Superior temporal gyrus (tissue), 1 donor: ENCODE results near the gene PRPSAP2.

Source experiments
- DNase-seq: peaks from one replicate; pipeline ENCODE4 v3.0.0-alpha.2; 2016; ENCODE audit errors: extremely low spot score

The PRPSAP2 gene

DNA sequence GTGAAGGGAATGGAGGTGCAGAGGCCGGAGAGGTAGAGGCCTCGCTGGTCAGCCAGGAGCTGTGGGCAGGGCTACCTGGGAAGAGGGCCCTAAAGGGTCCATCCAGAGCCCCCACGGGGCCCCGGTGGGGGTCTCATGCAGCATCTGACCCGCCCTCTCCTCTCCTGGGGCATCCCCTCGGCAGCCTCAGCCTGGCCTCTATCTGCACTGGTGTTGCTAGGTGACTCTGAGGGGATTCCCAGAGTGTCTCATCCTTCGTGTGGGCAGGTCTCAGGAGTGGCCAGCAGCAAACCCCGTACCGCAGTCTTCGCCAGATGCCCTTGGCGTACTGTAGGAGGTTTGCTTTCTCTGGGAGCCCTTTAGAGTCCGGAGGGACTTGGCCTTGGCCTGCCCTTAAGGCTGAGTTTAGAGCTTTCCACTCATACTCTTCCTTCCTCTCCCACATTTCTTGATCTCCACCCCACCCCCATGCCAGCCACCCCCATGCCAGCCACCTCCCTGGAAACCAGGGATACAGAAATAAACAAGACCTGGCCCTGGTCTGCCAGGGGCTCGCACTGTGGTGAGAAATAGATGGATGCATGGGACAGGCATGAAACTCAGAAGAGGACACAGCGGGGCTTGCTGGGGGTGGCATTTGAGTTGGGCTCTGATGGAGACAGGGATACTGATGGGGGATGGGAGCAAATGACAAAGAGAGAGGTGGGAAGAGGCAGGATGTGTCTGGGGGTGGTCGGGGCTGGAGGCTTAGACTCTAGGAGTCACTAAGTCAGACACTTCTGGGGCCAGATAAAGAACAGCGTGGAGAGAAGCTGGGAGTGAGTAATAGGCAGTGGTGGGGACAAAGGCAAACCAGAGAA, 103.9 kb downstream of the PRPSAP2 start:
- no peak for DNase-seq

DNA sequence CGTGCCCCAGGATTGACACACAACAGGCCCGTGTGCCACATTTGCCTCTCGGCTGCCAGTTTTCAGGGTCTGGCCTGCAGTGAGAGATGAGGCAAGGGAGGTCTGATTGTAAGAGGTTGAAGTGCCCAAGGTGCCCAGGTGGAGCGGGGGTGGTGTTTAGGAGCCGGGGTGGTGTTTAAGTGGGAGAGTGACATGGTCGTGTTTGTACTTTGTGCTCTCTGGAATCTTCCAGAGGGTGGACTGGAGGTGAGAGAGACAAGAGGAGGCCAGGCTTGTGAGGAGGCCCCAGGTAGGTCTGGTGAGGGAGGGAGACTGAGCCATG, 104.5 kb downstream of the PRPSAP2 start:
- no peak for DNase-seq

DNA sequence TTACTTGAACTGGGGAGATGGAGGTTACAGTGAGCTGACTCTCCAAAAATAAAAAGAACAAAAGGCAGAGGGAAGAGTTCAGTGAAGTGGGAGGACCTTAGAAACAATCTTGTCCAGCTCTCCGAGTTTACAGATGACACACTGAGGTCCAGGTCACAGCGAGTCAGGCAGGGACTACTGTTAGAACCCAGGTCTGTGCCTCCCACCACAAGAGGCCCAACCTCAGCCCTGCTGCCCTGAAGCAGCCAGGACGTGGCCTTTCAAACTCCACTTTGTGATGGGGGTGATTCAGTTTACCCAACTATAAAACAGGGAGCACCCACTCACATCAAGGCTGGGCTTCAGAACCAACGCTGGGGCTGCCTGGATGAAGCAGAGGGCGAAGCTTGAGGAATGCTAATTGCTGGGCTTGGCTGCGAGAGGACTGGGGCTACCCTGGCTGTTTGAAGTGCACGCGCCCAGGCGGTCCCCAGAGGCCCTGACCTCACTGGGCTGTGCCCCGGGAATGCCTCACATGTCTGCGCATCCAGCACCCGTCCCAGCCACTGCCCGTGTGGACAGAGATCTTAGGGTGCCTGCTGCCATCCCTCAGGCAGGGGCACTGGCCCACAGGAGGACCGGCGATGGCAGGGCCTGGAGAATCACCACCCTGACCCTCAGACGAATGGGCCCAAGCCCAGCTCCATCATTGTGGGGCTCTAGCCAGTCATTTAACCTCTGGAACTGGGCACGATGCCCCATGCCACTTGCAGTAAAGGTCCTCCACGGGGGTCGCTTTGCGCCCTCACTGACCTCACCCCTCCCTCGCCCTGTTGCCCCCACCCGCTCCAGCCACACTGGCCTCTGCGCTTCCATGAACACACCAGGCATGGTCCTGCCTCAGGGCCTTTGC, 105.4 kb downstream of the PRPSAP2 start:
- no peak for DNase-seq

DNA sequence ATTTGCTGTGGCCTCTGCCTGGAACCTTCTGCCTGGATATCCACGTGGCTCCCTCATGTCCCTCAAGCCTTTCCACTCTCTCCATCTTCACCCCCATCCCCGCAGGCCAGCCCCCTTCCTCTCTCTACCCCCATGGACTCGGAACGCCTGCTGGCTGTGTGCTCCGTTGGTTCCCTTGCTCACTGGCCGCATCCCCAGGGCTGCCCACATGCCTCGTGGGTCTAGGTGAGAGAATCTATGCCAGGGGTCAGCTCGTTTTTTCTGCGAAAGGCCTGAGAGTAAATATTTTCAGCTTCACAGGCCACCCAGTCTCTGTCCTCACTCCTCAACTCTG, 106.1 kb downstream of the PRPSAP2 start:
- no peak for DNase-seq

DNA sequence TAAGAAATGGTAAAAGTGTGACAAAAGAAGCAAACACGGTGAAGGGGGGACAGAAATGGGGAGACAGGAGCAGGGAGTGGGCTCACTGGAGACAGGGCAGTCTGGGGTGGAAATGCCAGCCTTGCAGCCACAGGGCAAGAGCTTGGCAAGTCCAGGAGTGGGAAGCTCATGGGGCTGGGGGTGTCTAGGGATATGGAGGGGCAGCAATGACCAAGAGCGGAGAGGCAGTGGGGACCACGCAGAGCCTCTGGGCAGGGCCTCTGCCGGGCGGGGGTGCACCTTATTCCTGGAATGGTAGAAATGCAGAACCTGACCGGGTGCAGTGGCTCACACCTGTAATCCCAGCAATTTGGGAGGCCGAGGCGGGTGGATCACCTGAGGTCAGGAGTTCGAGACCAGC, 106.6 kb downstream of the PRPSAP2 start:
- no peak for DNase-seq

DNA sequence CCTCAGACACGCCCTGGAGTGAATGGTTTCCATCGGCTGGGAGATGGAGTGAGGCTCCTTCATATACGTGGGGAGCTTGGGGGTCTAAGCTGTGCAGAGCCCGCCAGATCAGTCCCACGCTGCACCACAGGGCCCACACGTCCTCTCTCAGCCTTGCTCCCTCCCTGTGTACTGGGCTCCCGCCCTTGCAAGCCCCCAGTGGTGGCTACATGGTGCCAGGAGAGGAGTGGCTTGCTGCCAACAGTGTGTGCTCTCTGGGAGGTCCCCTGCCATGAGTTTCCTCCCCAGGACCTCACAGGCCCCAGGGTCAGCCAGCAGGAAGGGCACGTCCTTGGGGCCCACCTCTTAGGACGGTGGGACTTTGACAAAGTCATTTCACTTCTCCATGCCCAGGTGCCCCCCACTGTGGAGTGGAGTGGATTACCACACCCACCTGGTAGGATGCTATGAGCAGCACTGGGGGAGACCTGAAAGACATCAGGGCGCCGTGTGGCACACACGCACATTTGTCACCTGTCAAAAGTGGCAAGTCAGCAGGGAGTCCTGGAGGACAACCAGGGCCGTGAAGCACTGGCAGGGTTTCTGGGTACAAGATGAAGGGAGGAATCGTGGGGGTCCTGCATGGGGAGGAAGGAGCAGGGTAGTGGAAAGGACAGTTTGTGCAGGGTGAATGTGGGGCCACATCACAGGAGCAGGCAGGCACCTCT, 107.8 kb downstream of the PRPSAP2 start:
- no peak for DNase-seq

DNA sequence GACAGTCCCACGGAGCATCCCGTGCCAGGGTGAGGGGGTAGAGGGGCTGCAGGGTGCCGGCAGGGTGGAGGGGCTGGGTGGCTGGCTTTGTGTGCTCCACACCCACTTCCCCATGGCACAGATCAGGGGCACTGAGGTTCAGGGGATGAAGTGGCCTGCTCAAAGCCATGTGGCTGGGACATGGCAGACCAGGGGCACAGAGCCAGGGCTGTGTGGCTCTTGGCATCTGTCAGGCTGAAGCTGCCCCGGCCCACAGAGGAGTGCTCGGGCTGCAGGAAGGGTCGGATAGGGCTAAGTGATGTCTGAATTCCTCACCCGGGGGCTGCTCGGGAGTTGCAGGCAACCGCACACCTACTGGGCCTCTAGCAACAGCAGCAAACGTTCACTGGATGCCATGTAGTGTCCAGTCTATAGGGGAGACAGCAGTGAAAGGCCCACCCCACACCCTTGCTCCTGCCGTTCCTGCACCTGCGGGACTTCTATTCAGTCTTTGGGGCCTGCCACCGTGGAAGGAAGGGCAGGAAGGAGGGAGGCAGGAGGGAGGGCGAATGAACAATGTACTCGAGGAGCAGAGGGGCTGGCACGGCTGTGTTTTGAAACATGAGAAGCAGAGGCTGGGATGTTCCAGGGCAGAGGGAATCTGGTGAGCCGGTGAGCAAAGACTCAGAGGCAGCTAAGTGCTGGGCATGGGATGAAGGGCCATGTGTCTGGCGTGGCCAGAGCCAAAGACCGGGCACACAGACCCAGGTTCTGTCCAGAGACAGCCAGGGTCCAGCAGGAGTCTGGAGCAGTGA, 109.1 kb downstream of the PRPSAP2 start:
- DNase-seq = no peak

DNA sequence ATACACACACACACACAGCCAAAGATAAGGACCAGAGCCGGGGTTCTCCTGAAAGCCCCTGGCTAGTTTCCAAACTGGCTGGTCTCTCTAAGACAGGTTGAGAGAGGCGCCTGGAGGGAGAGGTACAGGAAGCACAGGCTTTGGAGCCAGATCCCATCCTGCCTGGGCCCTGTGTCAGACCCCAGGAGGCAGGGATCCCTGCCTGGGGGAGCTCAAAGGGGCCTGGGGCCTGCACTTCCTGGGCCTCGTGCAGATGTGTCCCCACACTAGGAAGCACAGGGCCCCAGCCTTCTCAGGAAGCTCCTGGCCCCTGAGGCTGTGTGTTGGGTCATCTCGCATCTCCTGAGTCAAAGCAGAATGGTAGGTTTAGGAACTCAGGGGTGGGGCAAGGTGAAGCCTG, 110.0 kb downstream of the PRPSAP2 start:
- no peak for DNase-seq

DNA sequence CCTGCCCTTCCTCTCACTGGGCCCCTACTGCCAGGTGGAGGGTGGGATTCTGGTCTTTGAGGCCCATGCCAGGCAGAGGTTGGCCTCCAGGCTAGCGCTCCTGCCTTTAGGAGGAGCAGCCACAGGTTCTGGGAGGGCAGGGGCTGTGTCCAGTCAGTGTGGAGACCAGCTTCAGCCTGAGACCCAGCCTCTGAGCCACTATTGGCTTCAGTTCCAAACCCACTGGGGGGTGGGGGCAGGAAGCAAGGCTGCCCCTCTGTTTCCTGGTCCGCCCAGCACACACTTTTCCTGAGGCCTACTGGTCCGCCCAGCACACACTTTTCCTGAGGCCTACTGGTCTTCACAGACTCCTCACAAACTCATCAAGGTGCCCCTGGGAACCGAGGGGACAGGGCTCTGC, 110.4 kb downstream of the PRPSAP2 start:
- DNase-seq = no peak

DNA sequence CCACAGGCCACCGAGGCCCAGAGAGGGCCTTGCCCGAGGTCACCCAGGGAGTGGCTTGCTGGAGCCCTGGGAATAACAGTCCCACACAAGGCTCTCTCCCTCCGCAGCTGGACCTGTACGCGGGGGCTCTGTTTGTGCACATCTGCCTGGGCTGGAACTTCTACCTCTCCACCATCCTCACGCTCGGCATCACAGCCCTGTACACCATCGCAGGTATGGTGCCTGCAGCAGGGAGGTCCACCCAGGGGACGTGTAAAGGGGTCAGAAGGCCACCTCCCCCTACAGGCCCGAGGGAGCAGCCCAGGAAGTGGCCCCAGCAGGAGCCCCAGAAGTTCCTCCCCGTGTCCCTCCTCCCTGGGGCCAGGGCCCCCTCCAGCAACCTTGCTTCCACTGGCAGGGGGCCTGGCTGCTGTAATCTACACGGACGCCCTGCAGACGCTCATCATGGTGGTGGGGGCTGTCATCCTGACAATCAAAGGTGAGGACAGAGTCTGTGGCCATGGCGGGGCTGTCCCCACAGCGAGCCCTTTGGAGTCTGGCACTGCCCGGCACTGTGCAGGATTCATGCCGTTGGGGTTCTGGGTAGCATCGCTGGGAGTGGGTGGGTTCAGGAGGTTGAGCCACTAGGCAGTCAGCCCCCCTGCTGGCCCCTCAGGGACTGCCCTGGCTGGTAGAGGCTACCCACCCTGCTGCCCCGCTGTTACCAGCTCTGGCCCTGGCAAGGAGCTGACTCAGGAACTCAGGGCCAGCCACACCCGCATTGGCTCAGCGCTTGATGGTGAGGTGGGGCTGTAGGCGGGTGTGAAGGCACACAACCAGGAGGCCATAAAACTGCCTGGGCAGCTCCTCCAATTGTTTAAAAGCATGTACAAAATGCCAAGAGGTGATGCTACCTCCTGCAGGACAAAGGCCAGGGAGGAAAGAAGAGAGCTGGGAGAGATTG, 111.3 kb downstream of the PRPSAP2 start:
- no peak for DNase-seq

DNA sequence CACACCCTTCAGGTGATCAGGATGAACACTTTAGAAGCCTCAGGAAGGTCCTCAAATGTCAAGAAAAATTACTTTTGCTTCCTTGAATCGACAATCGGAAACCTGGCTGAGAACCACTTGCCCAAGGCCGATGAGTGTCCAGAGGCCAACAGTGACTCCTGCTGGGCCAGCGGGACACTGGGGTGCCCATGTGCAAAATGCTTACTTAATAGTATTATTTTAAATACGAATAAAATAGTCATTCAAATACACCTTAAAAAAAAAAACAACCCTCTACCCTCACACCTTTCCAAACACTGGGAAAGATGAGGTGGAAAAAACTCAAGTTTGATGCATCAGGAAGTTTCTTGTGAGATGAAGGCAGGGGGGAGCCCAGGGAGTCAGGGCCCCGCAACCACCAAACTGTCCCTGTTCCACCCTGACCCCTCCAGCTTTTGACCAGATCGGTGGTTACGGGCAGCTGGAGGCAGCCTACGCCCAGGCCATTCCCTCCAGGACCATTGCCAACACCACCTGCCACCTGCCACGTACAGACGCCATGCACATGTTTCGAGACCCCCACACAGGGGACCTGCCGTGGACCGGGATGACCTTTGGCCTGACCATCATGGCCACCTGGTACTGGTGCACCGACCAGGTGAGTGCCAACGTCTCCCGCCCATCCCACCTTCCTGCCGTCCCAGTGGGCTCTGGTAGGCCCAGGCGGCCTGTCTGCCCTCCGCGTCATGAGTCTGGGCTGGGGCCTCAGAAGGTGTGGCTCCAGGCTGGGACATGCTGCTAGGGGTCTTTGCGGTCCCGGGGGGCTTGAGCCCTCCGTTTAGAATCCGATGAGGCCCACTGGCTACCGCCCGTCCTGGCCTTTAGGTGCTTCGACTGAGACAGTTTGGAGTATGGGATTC, 112.9 kb downstream of the PRPSAP2 start:
- no peak for DNase-seq

DNA sequence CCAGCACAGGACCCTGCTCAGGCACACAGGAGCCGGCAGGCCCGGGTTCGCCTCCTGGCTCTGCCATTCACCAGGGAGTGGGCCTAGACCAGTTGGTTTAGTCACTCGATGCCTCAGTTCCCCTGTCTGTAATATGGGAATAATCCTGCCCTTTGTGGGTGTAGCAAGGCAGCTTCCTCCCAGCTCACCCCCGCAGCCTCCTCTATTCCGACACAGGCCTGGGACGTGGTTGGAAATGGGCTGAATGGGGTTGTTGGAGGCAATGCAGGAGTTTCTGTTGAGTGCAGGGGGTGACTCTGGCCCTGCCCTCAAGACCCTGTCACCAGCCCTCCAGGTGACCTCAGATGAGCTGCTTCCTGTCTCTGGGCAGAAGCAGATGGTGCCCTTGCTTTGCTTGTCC, 113.9 kb downstream of the PRPSAP2 start:
- no peak for DNase-seq

DNA sequence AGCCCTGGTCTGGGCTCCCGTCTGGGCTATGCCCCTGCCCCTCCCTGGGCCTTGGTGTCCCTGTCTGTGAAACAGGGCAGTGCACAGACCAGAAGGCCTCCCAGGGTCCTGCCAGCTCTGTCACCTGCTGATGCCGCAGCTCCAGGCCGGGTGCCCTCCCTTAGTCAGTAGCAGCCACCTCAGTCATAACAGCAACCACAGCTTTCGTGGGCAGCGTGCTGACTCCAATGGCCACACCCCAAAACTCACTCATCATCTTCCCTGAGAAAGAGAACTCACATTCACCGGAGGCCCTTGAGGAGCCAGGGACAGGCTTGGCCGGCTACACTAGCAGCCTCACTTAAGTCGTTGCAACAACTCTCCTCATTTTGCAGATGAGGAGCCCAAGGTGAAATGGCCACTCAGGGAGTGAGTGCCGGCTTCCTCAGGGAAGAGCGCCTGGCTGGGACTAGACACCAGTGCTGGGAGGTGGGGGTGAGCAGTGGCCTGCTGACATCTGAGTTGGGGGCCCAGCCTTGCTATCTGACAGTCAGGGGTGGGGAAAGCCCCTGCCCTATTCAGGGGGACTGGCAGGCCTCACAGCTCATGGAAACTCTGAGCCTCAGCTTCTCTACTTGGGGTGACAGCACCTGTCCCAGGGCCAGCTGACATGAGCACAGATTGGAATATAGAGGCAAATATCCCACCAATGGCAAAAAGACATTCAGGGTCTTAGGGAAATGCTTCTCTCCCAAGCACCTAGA, 116.6 kb downstream of the PRPSAP2 start:
- no peak for DNase-seq

DNA sequence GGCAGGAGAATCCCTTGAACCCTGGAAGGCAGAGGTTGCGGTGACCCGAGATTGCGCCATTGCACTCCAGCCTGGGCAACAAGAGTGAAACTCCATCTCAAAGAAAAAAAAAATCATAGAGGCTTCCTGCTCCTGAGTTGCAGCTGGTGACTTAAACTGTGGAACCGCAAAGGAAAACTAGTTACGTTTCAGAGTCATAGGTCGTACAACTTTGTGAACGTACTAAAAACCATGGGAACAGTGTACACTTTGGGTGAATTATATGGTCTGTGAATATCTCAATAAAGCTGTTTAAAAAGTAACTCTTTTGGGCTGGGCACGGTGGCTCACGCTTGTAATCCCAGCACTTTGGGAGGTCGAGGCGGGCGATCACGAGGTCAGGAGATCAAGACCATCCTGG, 117.7 kb downstream of the PRPSAP2 start:
- no peak for DNase-seq

DNA sequence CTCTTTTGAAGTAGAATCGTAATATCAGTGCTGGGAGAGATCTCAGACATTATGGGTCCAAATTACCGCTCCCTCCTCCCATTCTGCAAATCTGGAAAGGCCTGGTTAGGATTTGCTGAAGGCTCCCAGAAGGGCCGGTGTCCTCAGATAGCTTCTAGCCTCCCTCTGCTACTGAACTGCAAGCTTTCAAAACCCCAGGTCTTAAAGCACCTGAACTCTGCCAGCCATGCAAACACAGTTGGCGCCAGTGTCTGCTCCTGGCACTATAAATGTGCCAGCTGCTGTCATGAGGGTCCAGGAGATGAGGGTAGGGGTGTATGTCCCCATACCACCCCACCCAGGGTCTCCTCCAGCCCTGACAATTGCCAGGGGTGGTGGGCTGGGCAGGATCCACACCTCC, 118.3 kb downstream of the PRPSAP2 start:
- DNase-seq = no peak

DNA sequence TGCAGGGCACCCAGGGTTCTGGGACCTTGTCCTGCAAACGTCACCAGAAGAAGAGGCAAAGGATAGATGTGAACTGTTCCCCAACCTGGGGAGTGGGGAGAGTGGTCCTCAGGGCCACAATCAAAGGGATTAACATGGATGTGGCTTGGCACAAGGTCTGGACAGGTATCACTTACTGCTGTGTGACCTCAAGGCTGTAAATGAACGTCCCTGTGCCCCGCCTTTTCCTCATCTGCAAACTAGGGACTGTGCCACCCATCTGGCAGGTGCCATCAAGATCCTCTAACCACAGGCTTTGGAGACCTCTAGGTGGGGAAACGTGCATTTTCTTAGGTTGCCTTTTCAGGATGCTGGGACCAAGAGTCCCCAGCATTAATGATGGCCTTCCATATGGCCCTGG, 119.1 kb downstream of the PRPSAP2 start:
- DNase-seq = no peak

DNA sequence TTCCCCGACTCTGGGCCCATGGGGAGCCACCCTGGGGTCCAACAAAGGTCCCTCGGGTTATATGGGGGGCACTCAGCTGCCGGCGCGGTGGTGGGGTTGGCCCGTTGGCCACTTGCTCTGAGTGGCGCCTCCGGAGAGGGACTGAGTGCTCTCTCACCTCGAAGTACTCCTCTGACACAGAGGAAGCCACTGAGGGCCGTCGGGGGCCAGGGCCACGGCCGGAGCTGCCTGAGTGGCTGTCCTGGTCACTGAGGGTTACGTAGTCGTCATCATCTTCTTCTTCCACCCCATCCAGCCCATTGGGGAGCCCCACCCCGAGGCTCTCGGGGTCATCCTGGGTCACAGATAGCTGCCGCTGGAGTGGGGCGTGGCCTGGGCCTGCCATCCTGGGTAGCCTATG, 119.7 kb downstream of the PRPSAP2 start:
- no peak for DNase-seq

DNA sequence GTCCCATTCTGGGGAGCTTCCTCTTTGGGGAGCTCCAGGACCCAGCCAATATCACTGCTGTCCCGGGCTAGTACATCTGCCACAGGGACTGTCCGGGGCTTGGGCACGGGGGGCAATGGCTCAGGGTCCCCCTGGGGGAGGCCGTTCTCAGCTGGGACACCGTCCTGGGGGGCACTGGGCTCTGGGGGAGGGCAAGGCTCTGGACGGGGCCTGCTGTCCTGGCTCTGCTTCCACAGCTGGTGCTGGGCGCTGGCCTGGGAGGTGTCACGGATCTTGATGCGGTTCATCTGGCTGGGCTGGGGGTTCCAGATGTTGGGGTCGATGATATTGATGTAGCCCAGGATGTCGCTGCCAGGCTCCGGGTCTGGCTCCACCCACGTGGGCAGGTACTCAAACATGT, 120.1 kb downstream of the PRPSAP2 start:
- DNase-seq = no peak

DNA sequence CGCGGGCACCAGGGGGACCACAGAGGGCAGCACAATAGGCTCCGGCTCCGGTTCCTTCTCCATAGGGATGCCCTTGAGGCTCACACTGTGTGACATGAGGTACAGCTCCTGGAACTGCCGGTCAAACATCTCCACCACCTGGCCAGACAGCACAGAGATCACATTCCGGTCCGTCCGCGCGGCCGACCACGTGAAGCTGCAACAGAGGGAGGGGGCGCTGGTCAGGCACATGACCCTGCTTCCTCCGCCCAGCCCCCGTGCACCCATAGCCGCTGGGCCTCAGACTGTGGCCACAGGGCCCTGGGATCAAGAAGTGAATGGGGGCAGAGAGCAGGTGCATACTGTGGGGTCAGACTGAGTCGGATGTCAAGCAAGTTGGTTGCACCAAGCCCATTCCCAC, 120.7 kb downstream of the PRPSAP2 start:
- no peak for DNase-seq
